HFF-Myc (cell line): ENCODE measurements around the gene GLI3.

Experiments
- DNase-seq: peaks from one replicate; pipeline ENCODE4 v3.0.0-alpha.2; 2011; ENCODE audit warnings: low read depth; ENCODE audit errors: extremely low read depth
- H3K4me3 ChIP-seq: replicated peaks from 2 replicates; pipeline ENCODE4 v1.5.1; 2011; ENCODE audit warnings: low read depth, mild to moderate bottlenecking, control low read depth, low read length
- TF ChIP-seq, protein P1 (sequence below): IDR thresholded peaks from 2 replicates; pipeline ENCODE4 v1.5.1; 2012; ENCODE audit warnings: mild to moderate bottlenecking, low read depth, low read length, control low read depth; ENCODE audit errors: missing control alignments

Gene GLI3

DNA sequence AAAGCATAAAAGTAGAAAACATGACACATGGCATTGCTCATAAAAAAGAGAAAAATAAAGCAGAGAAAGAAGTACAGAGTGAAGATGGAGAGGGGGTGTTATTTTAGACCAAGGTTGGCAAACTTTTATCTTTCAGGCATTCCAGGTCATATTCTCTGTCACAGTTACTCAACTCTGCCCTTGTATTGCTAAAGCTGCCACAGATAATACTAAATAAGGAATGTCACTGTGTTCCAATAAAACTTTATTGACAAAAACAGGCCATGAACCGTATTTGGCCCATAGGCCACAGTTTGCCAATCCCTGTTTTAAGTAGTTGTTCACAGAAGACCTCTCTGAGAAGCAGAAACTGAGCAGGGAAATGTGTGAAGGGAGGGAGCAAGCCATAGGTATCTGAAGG lies 167.4 kb downstream of the GLI3 start:
- TF ChIP-seq, protein P1, sequence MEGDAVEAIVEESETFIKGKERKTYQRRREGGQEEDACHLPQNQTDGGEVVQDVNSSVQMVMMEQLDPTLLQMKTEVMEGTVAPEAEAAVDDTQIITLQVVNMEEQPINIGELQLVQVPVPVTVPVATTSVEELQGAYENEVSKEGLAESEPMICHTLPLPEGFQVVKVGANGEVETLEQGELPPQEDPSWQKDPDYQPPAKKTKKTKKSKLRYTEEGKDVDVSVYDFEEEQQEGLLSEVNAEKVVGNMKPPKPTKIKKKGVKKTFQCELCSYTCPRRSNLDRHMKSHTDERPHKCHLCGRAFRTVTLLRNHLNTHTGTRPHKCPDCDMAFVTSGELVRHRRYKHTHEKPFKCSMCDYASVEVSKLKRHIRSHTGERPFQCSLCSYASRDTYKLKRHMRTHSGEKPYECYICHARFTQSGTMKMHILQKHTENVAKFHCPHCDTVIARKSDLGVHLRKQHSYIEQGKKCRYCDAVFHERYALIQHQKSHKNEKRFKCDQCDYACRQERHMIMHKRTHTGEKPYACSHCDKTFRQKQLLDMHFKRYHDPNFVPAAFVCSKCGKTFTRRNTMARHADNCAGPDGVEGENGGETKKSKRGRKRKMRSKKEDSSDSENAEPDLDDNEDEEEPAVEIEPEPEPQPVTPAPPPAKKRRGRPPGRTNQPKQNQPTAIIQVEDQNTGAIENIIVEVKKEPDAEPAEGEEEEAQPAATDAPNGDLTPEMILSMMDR, result no peak
- H3K4me3 ChIP-seq, result no peak overlapping the region
- no peak for DNase-seq

DNA sequence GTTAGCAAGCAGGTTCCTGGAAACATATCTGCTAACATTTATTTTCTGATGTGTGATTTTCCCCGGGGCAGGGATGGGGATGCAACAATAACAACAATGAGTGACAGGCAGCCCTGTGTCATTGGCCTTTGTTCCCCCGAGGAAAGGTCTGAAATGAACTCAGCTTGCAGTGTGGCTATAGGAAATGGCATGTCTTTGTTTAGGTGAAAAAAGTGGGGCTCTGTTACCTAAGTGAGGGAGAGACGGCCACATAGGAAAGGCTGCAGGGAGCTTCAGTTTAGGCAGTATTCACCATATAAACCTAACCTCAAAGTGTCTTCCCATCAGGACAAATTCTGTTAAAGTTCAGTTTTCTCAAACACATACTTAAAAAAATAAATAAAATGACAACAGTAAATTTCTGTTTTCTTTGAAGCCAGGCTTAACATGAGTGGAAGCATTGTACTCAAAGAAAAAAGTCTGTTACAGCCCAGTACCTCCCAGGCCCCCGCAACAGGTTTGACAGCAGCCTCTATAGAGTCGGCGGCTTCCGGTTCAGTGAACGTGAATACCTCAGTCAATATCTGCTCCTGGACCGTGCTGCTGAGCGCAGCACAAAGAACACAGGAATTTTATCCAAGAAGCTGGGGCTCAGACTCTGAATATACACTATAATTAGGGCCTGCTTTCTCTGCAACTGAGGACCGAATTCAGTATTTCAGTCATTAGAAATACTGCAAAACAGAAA lies 168.3 kb downstream of the GLI3 start:
- TF ChIP-seq, protein P1, result no peak
- DNase-seq, result no peak
- no peak overlapping the region for H3K4me3 ChIP-seq

DNA sequence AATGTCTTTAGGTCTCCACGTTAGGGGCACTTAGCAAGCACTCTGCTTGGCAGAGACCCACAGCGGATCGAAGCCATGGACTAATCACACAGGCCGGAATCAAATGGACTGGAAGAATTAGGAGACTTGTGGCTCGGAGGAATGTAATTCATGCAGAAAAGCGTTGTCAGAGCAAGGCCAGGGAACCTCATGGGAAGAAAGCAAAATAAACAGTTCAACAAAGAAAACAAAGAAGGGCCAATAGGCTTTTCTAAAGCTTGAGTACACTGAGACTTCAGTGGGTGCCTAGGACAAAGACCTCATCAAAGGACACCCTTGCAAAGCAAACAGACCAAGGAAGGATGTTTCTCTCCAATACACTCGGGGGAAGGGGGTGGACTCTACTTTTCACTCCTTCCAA lies 171.1 kb downstream of the GLI3 start:
- DNase-seq, result no peak
- TF ChIP-seq, protein P1, result no peak
- H3K4me3 ChIP-seq, result no peak overlapping the region

DNA sequence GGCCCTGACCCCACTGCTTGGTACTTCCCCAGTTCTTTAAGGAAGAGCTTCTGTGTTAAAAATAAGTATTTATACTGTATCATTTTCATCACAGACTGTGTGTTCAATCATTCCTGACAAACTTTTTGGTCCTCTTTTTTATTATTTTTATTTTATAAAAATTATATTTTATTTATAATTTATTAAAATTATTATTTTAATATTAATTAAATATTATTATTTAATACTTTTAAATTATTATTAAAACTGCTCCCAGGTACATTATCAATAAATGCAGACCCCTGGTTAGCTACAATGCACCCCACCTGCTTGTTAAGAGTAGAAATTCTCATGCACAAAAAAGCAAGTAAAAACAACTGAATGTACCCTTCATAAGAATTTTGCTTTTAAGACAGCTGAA lies 172.0 kb downstream of the GLI3 start:
- TF ChIP-seq, protein P1, result no peak
- DNase-seq, result no peak
- no peak overlapping the region for H3K4me3 ChIP-seq

DNA sequence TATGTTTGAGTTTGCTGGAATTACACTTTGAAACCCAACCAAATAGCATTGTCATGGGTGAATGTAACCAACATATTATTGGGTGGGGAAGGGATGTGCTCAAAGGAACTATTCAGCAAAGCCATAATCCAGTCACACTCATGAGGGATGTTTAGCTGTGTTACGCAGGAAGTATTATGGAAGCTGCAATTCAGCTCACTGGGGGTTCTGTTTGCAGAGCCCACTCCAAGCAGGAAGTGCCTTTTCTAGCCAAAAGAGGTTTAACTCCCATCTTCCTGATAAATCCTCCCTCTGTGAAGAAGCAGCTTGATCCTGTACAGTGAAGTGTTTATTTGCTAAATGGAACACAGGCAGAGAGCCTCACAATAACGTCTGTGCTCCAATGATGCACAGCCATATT lies 172.5 kb downstream of the GLI3 start:
- no peak overlapping the region for H3K4me3 ChIP-seq
- TF ChIP-seq, protein P1, result no peak
- DNase-seq, result no peak

DNA sequence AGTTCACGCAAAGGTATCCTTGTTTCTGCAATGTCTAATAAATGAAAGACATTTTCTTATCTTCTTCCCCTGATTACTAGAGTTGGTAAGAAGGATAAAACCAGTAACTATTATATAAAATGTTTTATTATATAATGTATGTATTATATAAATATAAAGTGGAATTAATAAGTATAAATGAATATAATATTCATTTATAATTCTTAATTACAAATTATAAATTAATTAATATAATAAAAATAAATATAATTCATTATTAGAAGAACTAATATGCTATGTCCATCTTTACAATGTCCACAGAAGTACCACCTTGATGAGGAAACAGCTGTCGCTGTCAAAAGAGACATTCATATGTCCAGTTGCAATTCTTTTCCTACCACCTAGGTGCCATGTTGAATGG lies 177.7 kb downstream of the GLI3 start:
- H3K4me3 ChIP-seq, result no peak overlapping the region
- no peak for DNase-seq
- TF ChIP-seq, protein P1, result no peak

DNA sequence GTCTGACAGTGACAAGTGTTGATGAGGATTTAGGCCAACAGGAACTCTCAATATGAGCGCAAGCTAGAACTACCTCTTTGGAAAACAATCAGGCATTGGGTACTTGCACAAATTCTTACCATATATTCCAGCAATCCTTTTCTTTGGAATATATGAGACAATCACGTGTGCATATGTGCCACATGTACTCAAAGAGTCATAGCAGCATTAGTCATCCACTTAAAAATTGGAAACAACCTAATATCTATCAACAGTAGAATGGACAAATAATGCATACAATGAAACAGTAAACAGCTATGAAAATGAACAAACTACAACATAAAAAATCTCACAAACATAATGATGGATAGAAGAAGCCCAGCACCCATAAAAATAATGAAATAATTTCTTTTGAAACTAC lies 179.7 kb downstream of the GLI3 start:
- TF ChIP-seq, protein P1, result no peak
- DNase-seq, result no peak
- no peak overlapping the region for H3K4me3 ChIP-seq
